ENCODE data around the gene HSD17B12. TPM values are rescaled to one million over a fixed set of nuclear protein-coding genes. Genes with fewer than 3 reads are reported as not detected.
"Not testable (repeated sequence)": the region's sequence is repeated elsewhere in the genome, so short reads cannot be mapped to it uniquely, and the experiment has no call there.

Gene HSD17B12
- total RNA-seq, 1 donor from 2014 or later: 99.8 TPM

DNA sequence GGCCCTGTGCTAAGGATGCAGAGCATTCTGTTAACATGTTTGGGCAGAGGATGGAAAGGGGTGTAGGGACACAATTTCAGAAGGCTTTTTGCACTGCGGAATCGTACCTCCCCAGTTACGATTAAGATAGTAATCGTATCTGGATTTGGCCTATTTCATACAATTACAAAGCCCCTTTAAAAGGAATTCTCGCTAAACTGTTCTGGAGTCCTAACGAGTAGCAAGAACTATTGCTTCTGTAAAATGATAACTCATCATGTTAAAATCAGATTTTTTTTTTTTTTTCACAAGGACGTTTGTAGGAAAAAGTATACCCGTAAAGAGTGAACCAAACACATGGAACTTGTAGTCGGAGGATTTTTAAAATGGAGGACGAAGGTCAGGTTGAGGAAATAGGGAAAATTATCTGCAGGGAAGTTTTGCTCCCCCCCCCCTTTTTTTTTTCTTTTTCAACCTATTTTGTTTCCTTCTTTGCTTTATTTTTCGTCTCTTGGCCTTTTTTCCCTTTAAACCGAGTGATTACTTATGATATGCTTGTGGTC is 934 bp downstream of the HSD17B12 start:
- TF ChIP-seq, protein P1, sequence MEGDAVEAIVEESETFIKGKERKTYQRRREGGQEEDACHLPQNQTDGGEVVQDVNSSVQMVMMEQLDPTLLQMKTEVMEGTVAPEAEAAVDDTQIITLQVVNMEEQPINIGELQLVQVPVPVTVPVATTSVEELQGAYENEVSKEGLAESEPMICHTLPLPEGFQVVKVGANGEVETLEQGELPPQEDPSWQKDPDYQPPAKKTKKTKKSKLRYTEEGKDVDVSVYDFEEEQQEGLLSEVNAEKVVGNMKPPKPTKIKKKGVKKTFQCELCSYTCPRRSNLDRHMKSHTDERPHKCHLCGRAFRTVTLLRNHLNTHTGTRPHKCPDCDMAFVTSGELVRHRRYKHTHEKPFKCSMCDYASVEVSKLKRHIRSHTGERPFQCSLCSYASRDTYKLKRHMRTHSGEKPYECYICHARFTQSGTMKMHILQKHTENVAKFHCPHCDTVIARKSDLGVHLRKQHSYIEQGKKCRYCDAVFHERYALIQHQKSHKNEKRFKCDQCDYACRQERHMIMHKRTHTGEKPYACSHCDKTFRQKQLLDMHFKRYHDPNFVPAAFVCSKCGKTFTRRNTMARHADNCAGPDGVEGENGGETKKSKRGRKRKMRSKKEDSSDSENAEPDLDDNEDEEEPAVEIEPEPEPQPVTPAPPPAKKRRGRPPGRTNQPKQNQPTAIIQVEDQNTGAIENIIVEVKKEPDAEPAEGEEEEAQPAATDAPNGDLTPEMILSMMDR (IDR thresholded peaks at IDR 0.05): no peak
- Histone ChIP-seq H3K4me3 (peak overlapping the region; percentile 71), H3K27me3 (no peaks in the 10 kb centered on the region), H3K27ac (peak overlapping the region; percentile 97), H3K9me3 (no peaks in the 10 kb centered on the region), H3K36me3 (peaks cover 14% of the 10 kb centered on the region), H3K4me1 (peaks cover 29% of the 10 kb centered on the region)
- ATAC-seq (no peak), DNase-seq (no peak)
- intact Hi-C loops (cut with DNase I): no loop called here

GRCh38 chr11:43682081-43682480 is 1.5 kb downstream of the HSD17B12 start:
- H3K27ac ChIP-seq; H3K9me3 ChIP-seq; DNase-seq; ATAC-seq; H3K27me3 ChIP-seq; intact Hi-C loops (cut with DNase I): not testable (repeated sequence)
- Histone ChIP-seq H3K4me1 (peaks cover 35% of the 10 kb centered on the region), H3K4me3 (peak overlapping the region; percentile 71), H3K36me3 (peaks cover 14% of the 10 kb centered on the region)

- TF ChIP-seq, protein P1 (IDR thresholded peaks at IDR 0.05): no peak
- no peak for ATAC-seq
- Histone ChIP-seq H3K4me3 (no peak overlapping the region), H3K4me1 (peaks cover 47% of the 10 kb centered on the region), H3K27ac (no peak overlapping the region), H3K9me3 (no peaks in the 10 kb centered on the region), H3K36me3 (peaks cover 14% of the 10 kb centered on the region), H3K27me3 (no peaks in the 10 kb centered on the region)
- DNase-seq: no peak
- intact Hi-C loops (cut with DNase I): no loop called here
Observed at GRCh38 chr11:43685440-43685839, 4.9 kb downstream of the HSD17B12 start.

- no peak for DNase-seq
- H3K36me3 ChIP-seq: peaks cover 14% of the 10 kb centered on the region
- no peak for ATAC-seq
- no peaks in the 10 kb centered on the region for H3K9me3 ChIP-seq
- no peak overlapping the region for H3K27ac ChIP-seq
- TF ChIP-seq, protein P1 (IDR thresholded peaks at IDR 0.05): no peak
- no peak overlapping the region for H3K4me3 ChIP-seq
- intact Hi-C loops (cut with DNase I): no loop called here
- peaks cover 47% of the 10 kb centered on the region for H3K4me1 ChIP-seq
- no peaks in the 10 kb centered on the region for H3K27me3 ChIP-seq
Observed at GRCh38 chr11:43686207-43686606, 5.7 kb downstream of the HSD17B12 start.

GRCh38 chr11:43687120-43687791 is 6.7 kb downstream of the HSD17B12 start:
- Histone ChIP-seq H3K27ac (peak overlapping the region; percentile 65), H3K36me3 (peaks cover 14% of the 10 kb centered on the region), H3K9me3 (no peaks in the 10 kb centered on the region), H3K4me3 (no peak overlapping the region), H3K4me1 (peaks cover 42% of the 10 kb centered on the region), H3K27me3 (no peaks in the 10 kb centered on the region)
- ATAC-seq (peak; percentile 96), DNase-seq (peak; percentile 65)
- TF ChIP-seq, protein P1 (IDR thresholded peaks at IDR 0.05): peak; percentile 8
- intact Hi-C loops (cut with DNase I): no loop called here

GRCh38 chr11:43688394-43688793 is 7.9 kb downstream of the HSD17B12 start:
- DNase-seq: no peak
- Histone ChIP-seq H3K27ac (peak overlapping the region; percentile 65), H3K4me1 (peaks cover 36% of the 10 kb centered on the region), H3K9me3 (no peaks in the 10 kb centered on the region), H3K36me3 (peaks cover 6% of the 10 kb centered on the region), H3K4me3 (no peak overlapping the region), H3K27me3 (no peaks in the 10 kb centered on the region)
- no peak for ATAC-seq
- TF ChIP-seq, protein P1 (IDR thresholded peaks at IDR 0.05): no peak
- intact Hi-C loops (cut with DNase I): no loop called here

All from upper lobe of right lung (tissue), 1 donor.